ENCODE results near the gene ESRP2.

ESRP2 gene

DNA sequence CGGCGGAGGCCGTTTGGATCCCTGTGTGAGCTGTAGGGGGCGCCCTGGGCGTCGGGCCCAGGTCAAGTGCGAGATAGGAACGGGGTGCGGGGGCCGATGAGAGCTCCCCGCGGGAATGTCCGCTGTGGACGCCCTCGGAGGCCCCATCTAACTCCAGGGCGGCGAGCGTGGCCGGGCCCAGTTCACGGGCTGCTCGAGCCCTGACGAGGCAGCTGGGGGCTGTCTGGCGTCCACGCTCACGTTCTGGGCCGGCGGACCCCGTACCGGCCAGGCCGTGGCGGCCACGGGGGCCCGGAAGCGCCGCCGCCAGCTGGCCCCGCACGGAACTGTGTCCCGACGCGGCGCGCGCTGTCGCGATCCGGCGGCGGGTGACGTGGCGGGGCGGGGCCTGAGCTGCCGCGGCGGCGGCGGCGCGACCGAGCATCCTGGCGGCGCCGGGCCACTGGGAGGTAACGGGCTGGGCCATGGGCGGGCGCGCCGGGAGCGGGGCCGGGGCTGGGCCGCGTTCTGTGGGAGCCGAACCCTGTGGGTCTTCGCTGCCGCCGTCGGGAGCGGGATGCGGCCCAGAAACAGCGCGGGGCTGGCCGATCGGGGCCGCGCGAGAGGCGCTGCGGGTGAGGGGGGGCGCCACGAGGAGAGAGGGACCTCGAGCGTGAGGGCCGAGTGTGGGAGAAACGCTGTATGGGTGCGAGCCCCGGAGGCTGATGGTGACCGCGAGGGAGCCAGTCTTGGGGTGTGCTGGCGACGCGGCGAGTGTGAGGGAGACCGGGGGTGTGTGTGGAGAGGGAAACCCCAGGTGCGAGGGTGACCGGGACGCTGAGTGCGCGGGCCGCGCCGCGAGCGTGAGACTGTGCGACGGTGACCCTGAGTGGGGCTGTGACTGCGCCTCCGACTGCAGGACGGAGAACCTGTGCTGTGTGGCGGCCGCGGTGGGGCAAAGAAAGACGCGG, 28.5 kb upstream of the ESRP2 start, which contains the start of gene SLC7A6:
Gene SLC7A6, plus strand, starts transcription at position 399 of the 950 bp plus-strand sequence. CDS start 10,201 bp downstream, outside the sequence.
- in situ Hi-C loops (cut with MboI; ENCODE audit: low sequenced_read_pairs): no loop called here

DNA sequence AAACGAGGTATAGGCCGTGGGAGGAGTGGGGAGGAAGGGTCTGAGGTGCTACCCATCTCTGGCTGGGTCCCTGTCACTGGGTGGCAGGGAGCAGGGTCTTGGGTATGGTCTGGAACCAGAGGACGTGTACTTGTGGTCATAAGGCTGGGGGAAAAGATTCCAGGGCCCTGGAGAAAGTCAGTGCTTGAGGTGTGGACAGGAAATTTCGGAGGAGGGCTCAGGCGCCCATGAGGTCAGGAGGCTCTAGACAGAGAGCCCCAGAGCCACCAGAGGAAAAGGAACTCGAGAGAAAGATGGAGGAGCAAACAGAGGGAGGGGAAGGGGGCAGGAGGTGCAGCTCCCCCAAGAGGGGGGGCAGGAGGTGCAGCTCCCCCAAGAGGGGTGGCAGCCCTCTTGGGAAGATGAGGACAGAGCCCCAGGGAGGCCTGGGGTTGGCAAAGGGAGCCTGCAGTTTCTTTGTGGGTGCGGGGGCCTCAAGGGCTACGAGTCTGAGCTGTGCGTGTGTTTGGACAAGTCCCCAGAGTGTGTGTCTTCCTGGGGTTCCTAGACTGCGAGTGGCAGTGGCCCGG, 27.7 kb upstream of the ESRP2 start:
- in situ Hi-C loops (cut with MboI; ENCODE audit: low sequenced_read_pairs): no loop called here

DNA sequence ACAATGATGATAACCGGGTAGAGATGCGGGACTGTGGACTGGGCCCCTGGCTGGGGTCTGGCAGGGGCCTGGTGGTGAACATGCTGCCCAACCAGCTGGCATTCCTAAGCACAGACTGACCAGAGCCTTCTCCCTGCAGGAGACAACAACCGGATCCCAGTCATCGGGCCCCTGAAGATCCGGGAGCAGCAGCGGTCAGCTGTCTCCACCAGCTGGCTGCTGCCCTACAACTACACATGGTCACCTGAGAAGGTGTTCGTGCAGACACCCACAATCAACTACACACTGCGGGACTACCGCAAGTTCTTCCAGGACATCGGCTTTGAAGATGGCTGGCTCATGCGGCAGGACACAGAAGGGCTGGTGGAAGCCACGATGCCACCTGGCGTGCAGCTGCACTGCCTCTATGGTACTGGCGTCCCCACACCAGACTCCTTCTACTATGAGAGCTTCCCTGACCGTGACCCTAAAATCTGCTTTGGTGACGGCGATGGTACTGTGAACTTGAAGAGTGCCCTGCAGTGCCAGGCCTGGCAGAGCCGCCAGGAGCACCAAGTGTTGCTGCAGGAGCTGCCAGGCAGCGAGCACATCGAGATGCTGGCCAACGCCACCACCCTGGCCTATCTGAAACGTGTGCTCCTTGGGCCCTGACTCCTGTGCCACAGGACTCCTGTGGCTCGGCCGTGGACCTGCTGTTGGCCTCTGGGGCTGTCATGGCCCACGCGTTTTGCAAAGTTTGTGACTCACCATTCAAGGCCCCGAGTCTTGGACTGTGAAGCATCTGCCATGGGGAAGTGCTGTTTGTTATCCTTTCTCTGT, 23.3 kb upstream of the ESRP2 start:
- in situ Hi-C loops (cut with MboI; ENCODE audit: low sequenced_read_pairs): loop anchor here (5.0 kb wide), 1 partner anchor 68 kb away; no protein-coding TSS in a partner anchor

DNA sequence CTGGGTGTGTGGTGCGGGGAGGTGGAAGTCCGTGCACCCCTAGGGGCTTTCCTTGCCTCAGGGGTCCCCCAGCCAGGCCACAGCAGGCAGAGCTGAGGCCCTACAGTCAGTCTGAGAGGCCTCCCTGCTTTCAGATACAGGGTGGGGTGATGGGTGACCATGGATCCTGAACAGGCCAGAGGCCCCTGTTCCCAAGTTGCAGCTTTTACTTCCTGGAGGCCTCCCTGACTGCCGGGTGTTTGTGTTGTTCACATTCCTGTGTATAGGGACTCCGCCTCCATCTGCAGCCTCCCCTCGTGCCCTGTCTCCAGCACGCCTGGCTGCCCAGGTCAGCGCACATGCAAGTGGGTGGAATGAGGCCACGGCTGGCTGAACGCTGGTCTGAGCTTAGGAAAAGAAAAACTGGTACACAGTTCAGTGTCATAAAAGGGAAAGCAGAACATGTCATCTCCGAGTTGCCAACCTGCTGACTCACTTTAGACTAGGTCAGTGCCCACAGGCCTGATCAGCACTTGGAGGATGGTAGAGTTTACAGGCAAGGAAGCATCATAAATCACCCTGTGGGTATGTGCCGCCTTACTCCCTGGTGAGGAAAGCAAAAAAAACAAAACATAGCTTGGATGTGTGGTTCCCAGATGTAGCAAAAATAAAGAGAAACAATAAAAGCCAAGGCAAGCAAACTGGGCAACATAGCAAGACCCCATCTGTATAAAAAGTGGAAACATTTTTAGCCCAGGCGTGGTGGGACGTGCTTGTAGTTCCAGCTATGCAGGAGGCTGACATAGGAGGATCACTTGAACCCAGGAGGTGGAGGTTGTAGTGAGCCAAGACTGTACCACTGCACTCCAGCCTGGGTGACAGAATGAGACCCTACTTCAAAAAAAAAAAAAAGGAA, 22.2 kb upstream of the ESRP2 start:
- in situ Hi-C loops (cut with MboI; ENCODE audit: low sequenced_read_pairs): loop anchor here (5.0 kb wide), 1 partner anchor 69 kb away; no protein-coding TSS in a partner anchor

DNA sequence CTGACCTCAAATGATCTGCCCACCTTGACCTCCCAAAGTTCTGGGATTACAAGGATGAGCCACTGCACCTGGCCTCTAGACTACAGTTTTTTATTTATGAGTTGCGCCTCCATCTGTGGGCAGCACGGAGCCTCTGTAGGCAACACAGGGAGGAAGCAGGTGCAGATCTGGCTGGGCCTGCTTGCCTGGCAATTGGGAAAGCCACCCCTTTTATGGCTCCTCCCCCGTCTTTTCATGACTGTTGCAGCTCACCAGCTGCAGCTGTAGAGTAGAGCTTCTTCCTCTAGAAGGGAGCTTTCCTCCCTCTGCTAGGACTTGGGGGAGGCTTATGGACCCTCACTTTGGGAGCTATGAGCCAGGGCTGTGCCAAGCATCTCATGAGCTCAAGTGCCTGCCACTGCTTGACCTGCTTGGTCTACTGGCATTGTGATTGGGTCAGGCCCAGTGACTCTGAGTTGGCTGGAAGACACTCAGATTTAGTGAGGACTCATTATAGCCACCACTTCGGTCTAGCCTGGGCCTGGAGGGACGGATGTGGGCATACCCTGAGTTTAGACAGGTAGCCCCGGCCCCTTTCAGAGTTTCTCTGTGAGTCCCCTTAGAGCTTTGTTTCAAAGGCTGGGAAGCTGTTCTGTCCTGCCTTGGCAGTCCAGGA, 21.5 kb upstream of the ESRP2 start:
- in situ Hi-C loops (cut with MboI; ENCODE audit: low sequenced_read_pairs): loop anchor here (5.0 kb wide), 1 partner anchor 70 kb away; no protein-coding TSS in a partner anchor

DNA sequence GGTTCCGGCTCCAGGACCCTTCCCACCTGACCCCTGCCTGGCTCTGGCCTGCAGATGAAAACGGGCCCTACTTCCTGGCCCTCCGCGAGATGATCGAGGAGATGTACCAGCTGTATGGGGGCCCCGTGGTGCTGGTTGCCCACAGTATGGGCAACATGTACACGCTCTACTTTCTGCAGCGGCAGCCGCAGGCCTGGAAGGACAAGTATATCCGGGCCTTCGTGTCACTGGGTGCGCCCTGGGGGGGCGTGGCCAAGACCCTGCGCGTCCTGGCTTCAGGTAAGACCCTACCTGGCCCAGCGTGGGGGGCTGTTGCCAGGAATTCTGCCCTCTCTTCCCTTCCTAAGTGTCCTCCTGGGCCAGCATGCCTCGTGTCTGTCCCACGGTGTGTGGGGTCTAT, 19.8 kb upstream of the ESRP2 start:
- in situ Hi-C loops (cut with MboI; ENCODE audit: low sequenced_read_pairs): loop anchor here (5.0 kb wide), 1 partner anchor 72 kb away; no protein-coding TSS in a partner anchor

DNA sequence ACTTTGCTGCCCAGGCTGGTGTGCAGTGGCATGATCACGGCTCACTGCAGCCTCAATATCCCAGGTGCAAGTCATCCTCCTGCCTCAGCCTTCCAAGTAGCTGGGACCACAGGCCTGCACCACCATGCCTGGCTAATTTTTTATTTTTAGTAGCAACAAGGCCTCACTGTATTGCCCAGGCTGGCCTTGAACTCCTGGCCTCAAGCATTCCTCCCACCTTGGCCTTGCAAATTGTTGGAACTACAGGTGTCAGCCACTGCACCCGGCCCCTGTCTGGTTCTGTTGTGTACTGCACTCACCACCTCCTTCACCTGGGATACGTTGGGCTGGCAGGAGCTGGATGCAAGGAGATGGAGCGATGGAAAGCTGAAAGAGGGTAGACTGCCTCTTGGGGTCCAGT, 17.8 kb upstream of the ESRP2 start:
- in situ Hi-C loops (cut with MboI; ENCODE audit: low sequenced_read_pairs): no loop called here

DNA sequence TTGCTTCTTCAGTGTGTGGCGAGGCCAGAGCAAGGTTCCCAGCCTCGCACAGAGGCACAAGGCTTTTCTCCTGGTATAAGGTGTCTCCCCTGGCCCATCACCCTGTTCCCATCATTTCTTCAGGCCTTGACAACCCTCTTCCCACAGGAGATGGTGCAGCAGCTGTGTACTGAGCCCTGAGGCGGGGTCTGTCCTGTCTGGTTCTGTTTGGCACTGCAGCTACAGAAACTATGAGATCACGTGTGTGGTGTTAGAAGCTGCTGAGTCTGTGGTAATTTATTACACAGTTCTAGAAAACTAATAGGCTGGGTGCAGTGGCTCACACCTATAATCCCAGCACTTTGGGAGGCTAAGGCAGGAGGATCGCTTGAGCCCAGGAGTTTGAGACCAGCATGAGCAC, 16.5 kb upstream of the ESRP2 start:
- in situ Hi-C loops (cut with MboI; ENCODE audit: low sequenced_read_pairs): no loop called here

DNA sequence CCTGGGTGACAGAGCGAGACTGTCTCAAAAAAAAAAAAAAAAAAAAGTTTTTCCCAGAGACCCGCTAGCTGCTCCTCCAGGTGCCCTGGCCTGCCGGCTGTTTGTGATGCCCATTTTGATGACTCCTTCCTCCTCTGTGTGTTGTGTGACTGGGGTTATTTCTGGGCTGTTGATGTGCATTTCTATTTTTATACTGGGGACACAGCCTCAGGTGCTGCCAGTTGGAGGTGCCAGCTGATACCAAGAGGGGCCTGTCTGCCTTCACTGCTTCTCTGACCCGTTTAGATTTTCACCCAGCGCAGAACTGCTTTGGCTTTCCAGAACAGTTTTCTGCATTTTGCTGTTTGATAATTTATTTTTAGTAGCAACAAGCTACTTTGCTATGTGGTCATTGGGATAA, 15.9 kb upstream of the ESRP2 start:
- in situ Hi-C loops (cut with MboI; ENCODE audit: low sequenced_read_pairs): no loop called here

DNA sequence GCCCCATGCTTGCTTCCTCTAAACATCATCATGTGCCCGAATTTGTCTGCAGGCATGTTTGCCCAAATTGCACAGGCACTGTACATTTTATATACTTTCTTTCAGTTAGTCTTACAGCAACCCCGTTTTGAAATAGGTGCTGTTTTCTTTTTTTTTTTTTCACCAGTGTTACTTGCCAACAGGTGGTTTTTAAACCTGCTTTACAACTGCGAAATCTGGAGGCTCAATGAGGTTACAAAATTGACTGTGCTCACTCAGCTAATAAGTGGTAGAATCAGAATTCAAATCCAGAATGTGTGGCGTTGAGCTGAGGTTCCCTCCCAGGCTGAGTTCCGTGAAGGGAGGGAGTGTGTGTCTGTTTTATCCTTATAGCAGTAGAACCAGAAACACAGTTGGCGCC, 15.0 kb upstream of the ESRP2 start:
- in situ Hi-C loops (cut with MboI; ENCODE audit: low sequenced_read_pairs): no loop called here

DNA sequence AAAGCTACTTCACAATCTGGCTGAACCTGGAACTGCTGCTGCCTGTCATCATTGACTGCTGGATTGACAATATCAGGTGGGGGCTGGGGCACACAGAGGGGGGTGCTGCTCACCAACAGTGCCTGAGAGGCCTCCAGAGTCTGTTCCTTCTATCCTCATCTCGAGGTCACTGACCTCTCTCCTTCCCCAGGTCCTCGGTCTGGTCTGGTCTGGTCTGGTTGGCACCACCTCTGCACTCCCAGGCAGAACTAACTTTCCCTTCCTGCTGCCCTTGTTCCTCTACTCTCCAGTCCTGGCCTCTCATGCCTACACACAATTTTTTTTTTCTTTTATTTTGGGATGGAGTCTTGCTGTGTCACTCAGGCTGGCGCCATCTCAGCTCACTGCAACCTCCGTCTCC, 13.4 kb upstream of the ESRP2 start:
- in situ Hi-C loops (cut with MboI; ENCODE audit: low sequenced_read_pairs): no loop called here

DNA sequence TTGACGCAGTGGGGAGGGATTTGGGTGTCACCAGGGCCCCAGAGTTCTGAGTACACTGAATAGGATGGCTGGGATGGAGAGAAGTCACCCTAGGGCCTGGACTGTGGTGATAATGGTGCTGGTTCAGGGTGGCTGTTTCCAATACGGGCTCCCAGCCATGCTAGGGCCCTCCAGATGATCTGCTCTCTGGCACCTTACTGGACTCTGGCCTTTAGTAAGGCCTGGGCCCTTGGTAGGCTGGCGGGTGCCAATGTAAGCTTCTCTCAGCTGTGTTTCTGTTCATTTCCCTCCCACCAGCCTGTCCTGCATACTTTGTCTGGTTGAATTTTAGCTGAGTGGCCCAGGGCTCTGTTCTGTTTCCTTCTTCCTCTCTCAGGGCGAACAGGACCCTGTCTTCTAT, 12.0 kb upstream of the ESRP2 start:
- in situ Hi-C loops (cut with MboI; ENCODE audit: low sequenced_read_pairs): no loop called here

DNA sequence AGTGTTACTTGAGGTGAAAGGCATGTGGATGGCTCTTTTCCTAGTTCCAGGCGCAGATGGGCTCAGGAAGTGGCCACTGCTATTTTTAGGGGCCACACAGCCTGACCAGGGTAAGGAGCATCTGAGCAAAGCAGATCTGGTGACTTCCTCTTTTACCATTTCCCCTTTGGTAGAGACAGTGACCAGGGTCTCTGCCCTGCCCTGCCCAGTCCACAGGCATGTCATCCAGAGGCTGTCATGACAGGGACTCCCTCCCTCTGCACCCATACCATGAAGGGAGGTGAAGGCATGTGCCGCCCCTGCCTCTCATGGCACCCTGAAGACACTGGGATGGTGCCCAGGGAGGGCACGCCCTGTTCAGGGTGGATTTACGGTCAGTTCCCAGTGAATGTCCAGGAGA, 11.5 kb upstream of the ESRP2 start:
- in situ Hi-C loops (cut with MboI; ENCODE audit: low sequenced_read_pairs): no loop called here

DNA sequence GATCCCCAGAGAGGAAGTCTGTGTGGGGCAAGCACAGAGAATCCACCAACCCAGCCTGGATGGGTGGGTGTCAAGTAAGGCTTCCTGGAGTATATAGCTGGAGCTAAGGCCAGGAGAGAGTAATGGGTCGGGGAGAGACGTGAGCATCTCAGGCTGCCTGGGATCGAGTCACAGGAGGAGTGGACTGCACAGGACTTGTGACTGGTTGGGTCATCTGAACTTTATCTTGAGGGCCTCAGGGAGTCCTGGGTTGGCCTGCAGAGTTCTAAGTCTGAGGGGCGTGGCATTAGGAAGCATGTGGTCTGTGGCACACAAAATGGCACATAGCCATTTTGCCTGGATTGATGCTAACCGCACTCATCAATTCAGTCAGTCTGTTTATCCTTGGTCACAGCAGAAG, 10.7 kb upstream of the ESRP2 start:
- in situ Hi-C loops (cut with MboI; ENCODE audit: low sequenced_read_pairs): no loop called here

DNA sequence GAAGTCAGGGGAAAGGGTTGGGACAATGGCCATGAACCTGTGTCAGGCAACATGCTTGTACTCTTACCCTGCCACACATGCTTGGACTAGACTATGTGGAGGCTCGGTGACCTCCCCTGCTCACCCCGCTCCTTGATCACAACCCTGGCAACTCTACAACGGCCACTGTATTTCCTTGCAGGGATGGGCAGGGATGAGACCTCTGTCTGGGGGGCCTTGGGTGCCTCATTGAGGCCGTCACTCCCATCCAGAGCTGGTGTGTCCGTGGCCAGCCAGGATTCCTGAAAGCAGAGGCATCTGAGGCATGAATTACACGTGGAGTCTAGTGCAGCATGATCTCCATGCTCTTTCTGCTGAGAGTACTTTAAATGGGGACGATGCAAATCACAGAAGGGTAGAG, 10.2 kb upstream of the ESRP2 start:
- in situ Hi-C loops (cut with MboI; ENCODE audit: low sequenced_read_pairs): no loop called here

DNA sequence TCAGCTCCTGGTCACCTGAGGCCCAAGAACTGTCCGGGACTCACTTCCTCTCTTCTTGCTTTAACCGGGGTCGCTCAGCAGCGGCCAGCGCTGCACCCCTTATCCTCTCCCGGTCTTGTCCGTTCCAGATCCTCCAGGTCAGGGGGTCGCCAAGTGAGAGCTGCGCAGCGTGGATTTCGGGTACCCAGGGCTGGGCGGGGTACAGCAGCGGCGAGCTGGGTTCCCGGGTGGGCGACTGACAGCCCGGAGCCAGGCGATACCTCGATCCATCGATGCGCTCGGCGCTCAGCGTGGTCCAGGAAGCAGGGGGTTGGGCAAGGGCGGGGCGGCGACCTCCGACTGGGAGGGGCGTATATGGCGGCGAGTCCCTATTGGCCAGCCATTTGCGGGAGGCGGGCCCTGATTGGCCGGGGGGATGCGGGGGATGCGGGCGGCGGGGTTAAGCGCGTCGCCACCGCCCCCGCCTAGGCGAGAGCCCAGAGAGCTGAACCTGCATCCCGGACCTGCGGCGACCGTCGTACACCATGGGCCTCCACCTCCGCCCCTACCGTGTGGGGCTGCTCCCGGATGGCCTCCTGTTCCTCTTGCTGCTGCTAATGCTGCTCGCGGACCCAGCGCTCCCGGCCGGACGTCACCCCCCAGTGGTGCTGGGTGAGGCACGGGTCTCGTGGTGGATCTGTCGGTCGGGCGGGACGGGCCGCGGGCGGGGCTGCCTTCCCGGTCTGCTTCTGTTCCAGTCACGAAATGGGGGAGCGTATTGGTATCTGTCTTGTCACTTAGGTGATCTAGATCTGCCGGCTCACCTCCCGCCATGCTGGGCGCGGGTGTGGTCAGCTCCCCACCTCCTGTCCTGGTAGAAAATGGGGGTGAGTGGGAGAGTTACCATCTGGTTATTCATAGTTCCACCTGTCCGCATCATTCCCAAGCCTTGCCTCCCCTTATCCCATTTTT, 9.3 kb upstream of the ESRP2 start, which contains the start of gene PLA2G15:
Gene PLA2G15, plus strand, starts transcription at position 471 of the 951 bp plus-strand sequence. Its CDS starts 54 bp downstream, at position 525.
- in situ Hi-C loops (cut with MboI; ENCODE audit: low sequenced_read_pairs): no loop called here

DNA sequence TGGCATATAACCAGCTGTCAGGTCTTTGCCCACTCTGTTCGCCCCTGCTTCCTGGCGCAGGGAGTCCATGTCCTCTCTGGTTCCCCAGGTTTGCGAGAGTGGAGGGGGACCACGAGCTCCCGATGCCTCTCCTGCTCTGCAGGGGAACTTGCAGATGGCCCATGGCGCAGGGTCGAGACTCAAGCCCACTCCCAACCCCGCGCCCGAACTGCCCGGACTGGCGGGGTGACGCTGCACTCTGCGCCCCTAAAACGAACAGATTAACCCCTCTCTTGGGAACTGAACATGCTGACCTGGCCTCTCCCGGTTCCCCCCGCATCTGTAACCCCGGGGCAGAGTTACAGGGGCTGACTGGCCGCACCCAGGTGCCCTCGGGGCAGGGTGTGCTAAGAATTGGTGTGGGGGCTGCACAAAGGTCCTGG, 8.6 kb upstream of the ESRP2 start:
- in situ Hi-C loops (cut with MboI; ENCODE audit: low sequenced_read_pairs): no loop called here

All from HL-60/S4 (cell line).